HG03457 (cell line): ENCODE measurements around the gene ERG.

ENCODE experiments used
- ATAC-seq: cut with Tn5 transposase; IDR thresholded peaks from one replicate; pipeline ENCODE4 v1.9.1; 2021; ENCODE audit warnings: moderate number of reproducible peaks; ENCODE audit not compliant: unreplicated experiment

The ERG gene

DNA sequence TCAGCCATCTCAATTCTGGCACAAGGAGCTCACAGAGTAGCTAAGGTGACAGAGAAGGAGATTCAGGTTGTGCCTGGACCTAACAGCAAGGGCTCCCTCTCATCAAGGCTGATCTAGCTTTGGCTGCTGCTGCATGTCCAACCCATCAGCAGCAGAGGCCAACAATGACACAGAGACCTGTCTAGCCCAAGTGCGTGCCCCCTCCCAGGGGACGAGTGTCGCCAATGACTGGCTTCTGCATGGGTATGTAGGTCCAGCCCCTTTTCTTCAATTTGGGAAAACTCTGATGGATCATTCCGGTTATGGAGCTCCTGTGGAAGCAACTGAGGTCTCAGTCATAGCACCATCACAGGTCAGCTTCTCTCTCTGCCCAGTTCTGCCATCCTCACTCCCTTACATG lies 158.1 kb downstream of the ERG start:
- no peak for ATAC-seq

- ATAC-seq = no peak
Observed at GRCh38 chr21:38337793-38338192, 160.5 kb downstream of the ERG start.

DNA sequence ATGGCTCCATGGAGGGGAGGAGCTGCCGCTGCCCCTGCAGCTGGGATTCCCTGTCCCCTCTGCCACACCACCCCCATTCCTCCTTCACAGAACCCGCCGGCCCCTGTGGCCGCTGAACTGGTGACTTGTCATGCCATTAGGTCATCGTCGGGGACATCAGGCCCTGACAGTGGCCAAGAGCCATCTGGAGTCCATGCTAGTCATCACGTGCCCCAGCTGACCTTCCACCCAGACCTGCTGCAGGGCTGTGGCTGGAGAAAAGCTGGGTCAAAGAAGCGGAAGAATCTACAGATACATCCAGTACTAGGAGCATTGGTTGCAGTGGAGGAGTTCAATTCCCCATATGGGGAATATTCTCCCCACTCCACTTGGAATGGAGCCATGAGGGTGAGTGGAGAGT lies 163.4 kb downstream of the ERG start:
- ATAC-seq = no peak

- no peak for ATAC-seq
Observed at GRCh38 chr21:38333301-38334272, 164.7 kb downstream of the ERG start.

DNA sequence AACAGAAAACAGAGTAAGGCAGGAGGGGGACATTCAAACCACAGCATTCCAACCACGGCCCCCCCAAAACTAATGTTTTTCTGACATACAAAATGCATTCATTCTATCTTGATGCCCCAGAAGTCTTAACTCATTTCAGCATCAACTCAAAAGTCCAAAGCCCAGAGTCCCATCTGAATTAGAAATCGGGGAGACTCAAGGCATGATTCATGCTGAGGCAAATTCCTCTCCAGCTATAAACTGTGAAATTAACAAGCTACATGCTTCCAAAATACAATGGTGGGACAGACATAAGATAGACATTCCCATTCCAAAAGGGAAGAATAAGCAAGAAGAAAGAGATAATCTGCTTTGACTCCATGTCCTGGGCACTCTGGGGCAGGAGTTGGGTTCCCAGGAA lies 167.6 kb downstream of the ERG start:
- no peak for ATAC-seq
